KOPT-K1 (cell line): ENCODE data around the gene AFAP1.

ENCODE experiments used
- H3K27ac ChIP-seq: fragments of 200-600 bp; sonication (generic); 2 replicates; pipeline ENCODE4 v1.5.1; 2016; ENCODE audit warnings: antibody characterized with exemption, mild to moderate bottlenecking, low read depth, low read length; ENCODE audit not compliant: poor library complexity, severe bottlenecking
- H3K36me3 ChIP-seq: fragments of 200-600 bp; sonication (generic); 2 replicates; pipeline ENCODE4 v1.5.1; 2017; ENCODE audit warnings: antibody characterized with exemption, mild to moderate bottlenecking, low read length, moderate library complexity; ENCODE audit not compliant: insufficient read depth
- H3K9me3 ChIP-seq: fragments of 200-600 bp; sonication (generic); 2 replicates; pipeline ENCODE4 v1.5.1; 2017; ENCODE audit warnings: antibody characterized with exemption, low read length, mild to moderate bottlenecking; ENCODE audit not compliant: insufficient read depth, poor library complexity, severe bottlenecking

AFAP1 gene

GRCh38 chr4:7819446-7819845 is 120.2 kb downstream of the AFAP1 start:
- no peaks in the 10 kb centered on the region for H3K36me3 ChIP-seq
- no peaks in the 10 kb centered on the region for H3K9me3 ChIP-seq
- no peak overlapping the region for H3K27ac ChIP-seq

GRCh38 chr4:7818399-7818911 is 121.2 kb downstream of the AFAP1 start:
- Histone ChIP-seq H3K27ac (no peak overlapping the region), H3K36me3 (no peaks in the 10 kb centered on the region)

GRCh38 chr4:7817877-7818398 is 121.7 kb downstream of the AFAP1 start:
- Histone ChIP-seq H3K36me3 (no peaks in the 10 kb centered on the region), H3K27ac (no peak overlapping the region), H3K9me3 (no peaks in the 10 kb centered on the region)

More at GRCh38 chr4:7818399-7818911, 121.2 kb downstream of the AFAP1 start:
- H3K9me3 ChIP-seq: no peaks in the 10 kb centered on the region

GRCh38 chr4:7816771-7817170 is 122.9 kb downstream of the AFAP1 start:
- Histone ChIP-seq H3K9me3 (no peaks in the 10 kb centered on the region), H3K27ac (no peak overlapping the region), H3K36me3 (no peaks in the 10 kb centered on the region)

GRCh38 chr4:7815981-7816380 is 123.7 kb downstream of the AFAP1 start:
- Histone ChIP-seq H3K36me3 (no peaks in the 10 kb centered on the region), H3K27ac (no peak overlapping the region), H3K9me3 (no peaks in the 10 kb centered on the region)

GRCh38 chr4:7815562-7815961 is 124.1 kb downstream of the AFAP1 start:
- no peaks in the 10 kb centered on the region for H3K36me3 ChIP-seq
- H3K27ac ChIP-seq: no peak overlapping the region
- H3K9me3 ChIP-seq: no peaks in the 10 kb centered on the region

GRCh38 chr4:7814451-7814850 is 125.2 kb downstream of the AFAP1 start:
- H3K9me3 ChIP-seq: no peaks in the 10 kb centered on the region

GRCh38 chr4:7813674-7814073 is 126.0 kb downstream of the AFAP1 start:
- Histone ChIP-seq H3K36me3 (no peaks in the 10 kb centered on the region), H3K9me3 (no peaks in the 10 kb centered on the region), H3K27ac (no peak overlapping the region)

More at GRCh38 chr4:7814451-7814850, 125.2 kb downstream of the AFAP1 start:
- Histone ChIP-seq H3K27ac (no peak overlapping the region), H3K36me3 (no peaks in the 10 kb centered on the region)

- Histone ChIP-seq H3K36me3 (no peaks in the 10 kb centered on the region), H3K9me3 (no peaks in the 10 kb centered on the region), H3K27ac (no peak overlapping the region)
Observed at GRCh38 chr4:7812921-7813320, 126.7 kb downstream of the AFAP1 start.

- H3K9me3 ChIP-seq: no peaks in the 10 kb centered on the region
- no peak overlapping the region for H3K27ac ChIP-seq
- no peaks in the 10 kb centered on the region for H3K36me3 ChIP-seq
Observed at GRCh38 chr4:7812231-7812857, 127.3 kb downstream of the AFAP1 start.

GRCh38 chr4:7811536-7812191 is 128.0 kb downstream of the AFAP1 start:
- Histone ChIP-seq H3K27ac (no peak overlapping the region), H3K36me3 (no peaks in the 10 kb centered on the region), H3K9me3 (no peaks in the 10 kb centered on the region)

- no peaks in the 10 kb centered on the region for H3K9me3 ChIP-seq
- no peak overlapping the region for H3K27ac ChIP-seq
- no peaks in the 10 kb centered on the region for H3K36me3 ChIP-seq
Observed at GRCh38 chr4:7810783-7811535, 128.7 kb downstream of the AFAP1 start.

- Histone ChIP-seq H3K9me3 (no peaks in the 10 kb centered on the region), H3K27ac (no peak overlapping the region), H3K36me3 (no peaks in the 10 kb centered on the region)
Observed at GRCh38 chr4:7808752-7809151, 130.9 kb downstream of the AFAP1 start.

GRCh38 chr4:7808181-7808580 is 131.5 kb downstream of the AFAP1 start:
- Histone ChIP-seq H3K27ac (no peak overlapping the region), H3K9me3 (no peaks in the 10 kb centered on the region), H3K36me3 (no peaks in the 10 kb centered on the region)

GRCh38 chr4:7807351-7807921 is 132.2 kb downstream of the AFAP1 start:
- Histone ChIP-seq H3K9me3 (no peaks in the 10 kb centered on the region), H3K36me3 (no peaks in the 10 kb centered on the region), H3K27ac (no peak overlapping the region)
